Activated T-cell treated with anti-CD3 and anti-CD28 coated beads, Interleukin-2, amount 50 U/mL, for 48 hours (primary cell): ENCODE measurements around the gene CAPG.
"Not testable (repeated sequence)": the region's sequence is repeated elsewhere in the genome, so short reads cannot be mapped to it uniquely, and the experiment has no call there.

Experiments used
- DNase-seq, 2 experiments: peaks; one replicate each; pipeline ENCODE4 v3.0.0-alpha.2; 2020

CAPG gene

GRCh38 chr2:85420536-85421259 is 10.5 kb upstream of the CAPG start:
- DNase-seq = peak; percentile 97 to 99

- no peak for DNase-seq
Observed at GRCh38 chr2:85419009-85419675, 9.0 kb upstream of the CAPG start.

- peak; percentile 88 to 91 for DNase-seq
Observed at GRCh38 chr2:85418132-85419008, 8.2 kb upstream of the CAPG start, which contains the start of gene SH2D6. Gene SH2D6, plus strand, starts transcription at chr2:85418714. Its CDS starts 10,752 bp downstream, at chr2:85429466.

- DNase-seq = no peak
Observed at GRCh38 chr2:85415980-85416650, 5.9 kb upstream of the CAPG start.

GRCh38 chr2:85414761-85415553 is 4.8 kb upstream of the CAPG start:
- no peak for DNase-seq

GRCh38 chr2:85414421-85414759 is 4.2 kb upstream of the CAPG start:
- not testable (repeated sequence) for DNase-seq

GRCh38 chr2:85413592-85414420 is 3.6 kb upstream of the CAPG start:
- DNase-seq = peak; percentile 68 to 73

GRCh38 chr2:85411405-85411748 is 1.2 kb upstream of the CAPG start:
- DNase-seq = no peak

- DNase-seq = no peak
Observed at GRCh38 chr2:85410584-85411404, 628 bp upstream of the CAPG start.

- DNase-seq = peak; percentile 79 to 84
Observed at GRCh38 chr2:85405201-85406059, 4.7 kb downstream of the CAPG start.

- no peak for DNase-seq
Observed at GRCh38 chr2:85401844-85402243, 8.3 kb downstream of the CAPG start.

GRCh38 chr2:85401464-85401805 is 8.7 kb downstream of the CAPG start:
- no peak for DNase-seq

- no peak for DNase-seq
Observed at GRCh38 chr2:85400541-85401463, 9.4 kb downstream of the CAPG start.

GRCh38 chr2:85400023-85400422 is 10.1 kb downstream of the CAPG start:
- DNase-seq = no peak

- DNase-seq = no peak
Observed at GRCh38 chr2:85399183-85399455, 11.0 kb downstream of the CAPG start.

GRCh38 chr2:85398426-85399182 is 11.6 kb downstream of the CAPG start:
- no peak for DNase-seq

- no peak for DNase-seq
Observed at GRCh38 chr2:85397925-85398331, 12.2 kb downstream of the CAPG start.
